Liver (tissue), 9 donors: ENCODE measurements around the gene PCMTD2. TPM values are rescaled to one million over a fixed set of nuclear protein-coding genes. Genes with fewer than 3 reads are reported as not detected.

Experiments
- DNase-seq: peaks from one replicate; pipeline ENCODE4 v3.0.0-alpha.2; 2017; ENCODE audit warnings: low spot score
- H3K27ac ChIP-seq, 2 donors: one replicate each; pipeline ENCODE4 v1.7.0; 2013; ENCODE audit warnings: inconsistent platforms in 2 of 2, low read length in 2 of 2, control low read depth in 1 of 2, low read depth in 1 of 2, mild to moderate bottlenecking in 1 of 2
- H3K27me3 ChIP-seq, 4 donors: one replicate each; pipeline versions ENCODE4 v1.6.1 to v1.7.0; 2013; ENCODE audit warnings: low read length in 3 of 4, inconsistent platforms in 1 of 4, mild to moderate bottlenecking in 1 of 4, moderate library complexity in 1 of 4; ENCODE audit not compliant: control insufficient read depth in 4 of 4, insufficient read depth in 4 of 4
- H3K36me3 ChIP-seq, 4 donors: one replicate each; pipeline versions ENCODE4 v1.6.1 to v1.7.0; 2013; ENCODE audit warnings: low read length in 3 of 4, mild to moderate bottlenecking in 3 of 4, low read depth in 1 of 4, moderate library complexity in 1 of 4; ENCODE audit not compliant: control insufficient read depth in 4 of 4, insufficient read depth in 3 of 4
- H3K4me1 ChIP-seq, 4 donors: one replicate each; pipeline versions ENCODE4 v1.6.1 to v1.7.0; 2013; ENCODE audit warnings: low read length in 3 of 4, mild to moderate bottlenecking in 3 of 4, moderate library complexity in 1 of 4; ENCODE audit not compliant: control insufficient read depth in 4 of 4, insufficient read depth in 4 of 4
- H3K4me3 ChIP-seq, 3 donors: one replicate each; pipeline versions ENCODE4 v1.6.1 to v1.7.0; 2013; ENCODE audit warnings: low read length in 3 of 3, control low read depth in 1 of 3, low read depth in 1 of 3, mild to moderate bottlenecking in 1 of 3
- H3K9ac ChIP-seq, 2 donors: one replicate each; pipeline ENCODE4 v1.7.0; 2013; ENCODE audit warnings: low read length in 2 of 2, mild to moderate bottlenecking in 2 of 2, moderate library complexity in 2 of 2, control low read depth in 1 of 2, low read depth in 1 of 2
- H3K9me3 ChIP-seq, 4 donors: one replicate each; pipeline versions ENCODE4 v1.6.1 to v1.7.0; 2013; ENCODE audit warnings: low read length in 3 of 4; ENCODE audit not compliant: control insufficient read depth in 4 of 4
- GABPA ChIP-seq, 2 donors: IDR thresholded peaks in 1 of 2; conservative IDR thresholded peaks in 1 of 2; 2 replicates each; pipeline ENCODE4 v1.6.1; 2016; ENCODE audit warnings: antibody characterized with exemption in 2 of 2, mild to moderate bottlenecking in 1 of 2, moderate library complexity in 1 of 2
- HNF4A ChIP-seq, 2 donors: conservative IDR thresholded peaks; 2 replicates each; pipeline ENCODE4 v1.6.1; 2016; ENCODE audit warnings: antibody characterized with exemption in 2 of 2, mild to moderate bottlenecking in 2 of 2
- HNF4G ChIP-seq: IDR thresholded peaks from 2 replicates; pipeline ENCODE4 v1.6.1; 2016; ENCODE audit warnings: antibody characterized with exemption
- JUND ChIP-seq, 2 donors: IDR thresholded peaks; 2 replicates each; pipeline ENCODE4 v1.6.1; 2016; ENCODE audit warnings: antibody characterized with exemption in 2 of 2
- RAD21 ChIP-seq, 2 donors: IDR thresholded peaks; 2 replicates each; pipeline ENCODE4 v1.6.1; 2016; ENCODE audit warnings: antibody characterized with exemption in 2 of 2, mild to moderate bottlenecking in 2 of 2
- RXRA ChIP-seq, 2 donors: IDR thresholded peaks; 2 replicates each; pipeline ENCODE4 v1.6.1; 2017 to 2018; ENCODE audit warnings: antibody characterized with exemption in 2 of 2, mild to moderate bottlenecking in 1 of 2
- WGBS: extraction: QIAGEN DNeasy Blood & Tissue Kit; methylation state at CpG from one replicate; pipeline ENCODE4 v1.1.7; 2013; 5-methylcytosine and 5-hydroxymethylcytosine counted together
- polyA plus RNA-seq, 2 donors: library from polyadenylated mRNA; stranded (reverse) in 1 of 2; unstranded in 1 of 2; fragments of 200-250 nt in 1 of 2; fragments of >200 nt in 1 of 2; fragmentation: Nextera tagmentation in 1 of 2; extraction: Ambion mirVana in 1 of 2; gene quantifications; one replicate each; pipeline versions ENCODE4 v1.2.1 to v1.2.3, GENCODE V29; 2013 to 2015
- total RNA-seq, 2 donors: library from RNA; depleted of rRNA; stranded (reverse); fragments of >200 nt; gene quantifications; one replicate each; pipeline ENCODE4 v1.2.3, GENCODE V29; 2014
- TF ChIP-seq, protein P1 (sequence below): fragments of 150-350 bp; IDR thresholded peaks from 2 replicates; pipeline ENCODE4 v1.5.1; 2017; ENCODE audit warnings: improper control_type of control experiment, low read depth, low read length; ENCODE audit not compliant: missing input control
- TF ChIP-seq, protein P2 (sequence below): IDR thresholded peaks from 2 replicates; pipeline ENCODE4 v1.6.1; 2016; ENCODE audit warnings: antibody characterized with exemption
- TF ChIP-seq, protein P3 (sequence below): IDR thresholded peaks from 2 replicates; pipeline ENCODE4 v1.6.1; 2016; ENCODE audit warnings: antibody characterized with exemption, mild to moderate bottlenecking
- donor health status: healthy.
- donor health status: healthy.
- donor health status: healthy.
- donor health status: healthy.
- donor health status: healthy.

Gene PCMTD2
- total and polyA plus RNA-seq, 4 donors = 12.7 to 74.4 (median 25.4) TPM

DNA sequence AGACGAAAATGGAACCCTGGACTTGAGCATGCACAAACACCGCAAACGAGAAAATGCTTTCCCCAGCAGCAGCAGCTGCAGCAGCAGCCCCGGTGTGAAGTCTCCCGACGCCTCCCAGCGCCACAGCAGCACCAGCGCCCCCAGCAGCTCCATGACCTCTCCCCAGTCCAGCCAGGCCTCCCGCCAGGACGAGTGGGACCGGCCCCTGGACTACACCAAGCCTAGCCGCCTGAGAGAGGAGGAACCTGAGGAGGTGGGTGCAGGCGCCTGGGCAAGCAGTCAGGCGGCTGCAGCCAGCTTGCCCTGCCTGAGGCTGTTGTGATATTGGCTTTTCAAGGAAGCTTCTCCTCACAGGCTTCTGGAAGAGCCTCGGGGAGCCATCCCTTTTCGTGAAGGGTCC is 35.8 kb upstream of the PCMTD2 start:
- Histone ChIP-seq H3K4me3 (no peak overlapping the region), H3K27me3 (no peaks in the 10 kb centered on the region), H3K27ac (no peak overlapping the region), H3K4me1 (peaks cover 1 to 29% (median 17%) of the 10 kb centered on the region in 4 donors), H3K36me3 (no peaks in the 10 kb centered on the region), H3K9me3 (no peaks in the 10 kb centered on the region), H3K9ac (no peak overlapping the region)
- DNase-seq = no peak
- 90% methylated on average over 16 of the region's 16 CpGs for WGBS
- TF ChIP-seq GABPA (IDR thresholded peaks at IDR 0.05 in 1 of 2, conservative IDR thresholded peaks at IDR 0.05 in 1 of 2) (no peak), JUND (IDR thresholded peaks at IDR 0.05) (no peak), RAD21 (IDR thresholded peaks at IDR 0.05) (no peak)
- TF ChIP-seq, protein P1, sequence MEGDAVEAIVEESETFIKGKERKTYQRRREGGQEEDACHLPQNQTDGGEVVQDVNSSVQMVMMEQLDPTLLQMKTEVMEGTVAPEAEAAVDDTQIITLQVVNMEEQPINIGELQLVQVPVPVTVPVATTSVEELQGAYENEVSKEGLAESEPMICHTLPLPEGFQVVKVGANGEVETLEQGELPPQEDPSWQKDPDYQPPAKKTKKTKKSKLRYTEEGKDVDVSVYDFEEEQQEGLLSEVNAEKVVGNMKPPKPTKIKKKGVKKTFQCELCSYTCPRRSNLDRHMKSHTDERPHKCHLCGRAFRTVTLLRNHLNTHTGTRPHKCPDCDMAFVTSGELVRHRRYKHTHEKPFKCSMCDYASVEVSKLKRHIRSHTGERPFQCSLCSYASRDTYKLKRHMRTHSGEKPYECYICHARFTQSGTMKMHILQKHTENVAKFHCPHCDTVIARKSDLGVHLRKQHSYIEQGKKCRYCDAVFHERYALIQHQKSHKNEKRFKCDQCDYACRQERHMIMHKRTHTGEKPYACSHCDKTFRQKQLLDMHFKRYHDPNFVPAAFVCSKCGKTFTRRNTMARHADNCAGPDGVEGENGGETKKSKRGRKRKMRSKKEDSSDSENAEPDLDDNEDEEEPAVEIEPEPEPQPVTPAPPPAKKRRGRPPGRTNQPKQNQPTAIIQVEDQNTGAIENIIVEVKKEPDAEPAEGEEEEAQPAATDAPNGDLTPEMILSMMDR = no peak

DNA sequence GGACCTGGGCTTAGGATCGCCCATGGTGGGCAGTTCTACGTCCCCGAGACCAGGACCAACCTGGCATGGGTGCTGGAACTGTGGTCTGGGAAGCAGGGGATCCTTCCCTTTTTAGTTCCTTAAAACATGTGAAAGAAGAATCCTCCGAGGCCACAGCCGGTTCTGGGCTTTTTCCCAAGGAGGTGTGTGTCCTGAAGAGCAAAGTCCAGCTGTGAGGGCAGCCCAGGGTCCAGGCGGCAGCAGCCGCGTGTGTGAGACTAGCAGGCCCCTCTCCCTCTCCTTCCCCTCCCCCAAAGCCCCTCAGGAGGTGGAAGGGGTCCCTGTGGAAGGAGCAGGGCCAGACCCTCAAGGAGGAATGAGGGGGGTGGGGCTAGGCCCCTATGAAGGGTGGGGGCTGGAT is 35.1 kb upstream of the PCMTD2 start:
- WGBS = 53% methylated on average over 8 of the region's 8 CpGs
- H3K27ac ChIP-seq = no peak overlapping the region
- TF ChIP-seq HNF4G (no peak), JUND (IDR thresholded peaks at IDR 0.05) (no peak), RXRA (IDR thresholded peaks at IDR 0.05) (peak in 1 of 2 donors; percentile 20), HNF4A (conservative IDR thresholded peaks at IDR 0.05) (peak; percentile 73 to 81)
- TF ChIP-seq, protein P1 = peak; percentile 0
- TF ChIP-seq, protein P2, sequence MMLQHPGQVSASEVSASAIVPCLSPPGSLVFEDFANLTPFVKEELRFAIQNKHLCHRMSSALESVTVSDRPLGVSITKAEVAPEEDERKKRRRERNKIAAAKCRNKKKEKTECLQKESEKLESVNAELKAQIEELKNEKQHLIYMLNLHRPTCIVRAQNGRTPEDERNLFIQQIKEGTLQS = no peak
- TF ChIP-seq, protein P3, sequence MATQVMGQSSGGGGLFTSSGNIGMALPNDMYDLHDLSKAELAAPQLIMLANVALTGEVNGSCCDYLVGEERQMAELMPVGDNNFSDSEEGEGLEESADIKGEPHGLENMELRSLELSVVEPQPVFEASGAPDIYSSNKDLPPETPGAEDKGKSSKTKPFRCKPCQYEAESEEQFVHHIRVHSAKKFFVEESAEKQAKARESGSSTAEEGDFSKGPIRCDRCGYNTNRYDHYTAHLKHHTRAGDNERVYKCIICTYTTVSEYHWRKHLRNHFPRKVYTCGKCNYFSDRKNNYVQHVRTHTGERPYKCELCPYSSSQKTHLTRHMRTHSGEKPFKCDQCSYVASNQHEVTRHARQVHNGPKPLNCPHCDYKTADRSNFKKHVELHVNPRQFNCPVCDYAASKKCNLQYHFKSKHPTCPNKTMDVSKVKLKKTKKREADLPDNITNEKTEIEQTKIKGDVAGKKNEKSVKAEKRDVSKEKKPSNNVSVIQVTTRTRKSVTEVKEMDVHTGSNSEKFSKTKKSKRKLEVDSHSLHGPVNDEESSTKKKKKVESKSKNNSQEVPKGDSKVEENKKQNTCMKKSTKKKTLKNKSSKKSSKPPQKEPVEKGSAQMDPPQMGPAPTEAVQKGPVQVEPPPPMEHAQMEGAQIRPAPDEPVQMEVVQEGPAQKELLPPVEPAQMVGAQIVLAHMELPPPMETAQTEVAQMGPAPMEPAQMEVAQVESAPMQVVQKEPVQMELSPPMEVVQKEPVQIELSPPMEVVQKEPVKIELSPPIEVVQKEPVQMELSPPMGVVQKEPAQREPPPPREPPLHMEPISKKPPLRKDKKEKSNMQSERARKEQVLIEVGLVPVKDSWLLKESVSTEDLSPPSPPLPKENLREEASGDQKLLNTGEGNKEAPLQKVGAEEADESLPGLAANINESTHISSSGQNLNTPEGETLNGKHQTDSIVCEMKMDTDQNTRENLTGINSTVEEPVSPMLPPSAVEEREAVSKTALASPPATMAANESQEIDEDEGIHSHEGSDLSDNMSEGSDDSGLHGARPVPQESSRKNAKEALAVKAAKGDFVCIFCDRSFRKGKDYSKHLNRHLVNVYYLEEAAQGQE = no peak

More for the DNA sequence above, 35.1 kb upstream of the PCMTD2 start:
- Histone ChIP-seq H3K4me1 (peaks cover 1 to 29% (median 17%) of the 10 kb centered on the region in 4 donors), H3K9ac (no peak overlapping the region), H3K4me3 (no peak overlapping the region), H3K36me3 (no peaks in the 10 kb centered on the region), H3K27me3 (no peaks in the 10 kb centered on the region), H3K9me3 (no peaks in the 10 kb centered on the region)
- no peak for DNase-seq
